Measurements from ENCODE around the gene TNK1. TPM values are rescaled to one million over a fixed set of nuclear protein-coding genes. Genes with fewer than 3 reads are reported as not detected.

Gene TNK1
- total RNA-seq, 1 experiment from 2014 or later: 0.24 TPM

DNA sequence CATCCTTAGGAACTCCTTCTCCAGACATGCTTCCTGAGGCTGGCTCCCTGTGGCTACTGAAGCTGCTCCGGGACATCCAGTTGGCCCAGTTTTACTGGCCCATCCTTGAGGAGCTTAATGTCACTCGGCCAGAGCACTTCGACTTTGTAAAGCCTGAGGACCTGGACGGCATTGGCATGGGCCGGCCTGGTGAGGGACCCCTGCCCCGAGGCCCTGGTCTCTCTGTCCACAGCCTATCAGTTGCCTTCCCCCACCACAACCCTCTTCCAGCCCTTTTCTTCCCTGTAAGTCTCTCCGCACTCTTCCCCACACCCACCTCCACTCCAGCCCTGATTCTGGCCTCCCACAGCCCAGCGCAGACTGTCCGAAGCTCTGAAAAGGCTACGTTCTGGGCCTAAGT is 2.0 kb downstream of the TNK1 start:
- in situ Hi-C loops (cut with HindIII; ENCODE audit: low pct_unique_long_range_greater_than_20kb, low sequenced_read_pairs): no loop called here
- DNase-seq (ENCODE audit: low read depth, low spot score): no peak

DNA sequence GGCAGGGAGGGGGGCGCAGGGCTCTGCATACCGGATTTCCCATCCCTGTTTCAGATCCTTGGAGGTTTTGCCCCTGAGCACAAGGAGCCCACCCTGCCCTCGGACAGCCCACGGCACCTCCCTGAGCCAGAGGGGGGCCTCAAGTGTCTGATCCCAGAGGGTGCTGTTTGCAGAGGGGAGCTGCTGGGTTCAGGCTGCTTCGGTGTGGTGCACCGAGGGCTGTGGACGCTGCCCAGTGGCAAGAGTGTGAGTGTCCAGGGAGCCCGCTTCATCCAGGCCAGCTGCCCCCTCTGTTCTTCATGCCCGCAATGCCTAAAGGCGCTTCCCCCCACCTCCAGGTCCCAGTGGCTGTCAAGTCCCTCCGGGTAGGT is 2.5 kb downstream of the TNK1 start:
- DNase-seq (ENCODE audit: low read depth, low spot score): no peak
- in situ Hi-C loops (cut with HindIII; ENCODE audit: low pct_unique_long_range_greater_than_20kb, low sequenced_read_pairs): no loop called here

DNA sequence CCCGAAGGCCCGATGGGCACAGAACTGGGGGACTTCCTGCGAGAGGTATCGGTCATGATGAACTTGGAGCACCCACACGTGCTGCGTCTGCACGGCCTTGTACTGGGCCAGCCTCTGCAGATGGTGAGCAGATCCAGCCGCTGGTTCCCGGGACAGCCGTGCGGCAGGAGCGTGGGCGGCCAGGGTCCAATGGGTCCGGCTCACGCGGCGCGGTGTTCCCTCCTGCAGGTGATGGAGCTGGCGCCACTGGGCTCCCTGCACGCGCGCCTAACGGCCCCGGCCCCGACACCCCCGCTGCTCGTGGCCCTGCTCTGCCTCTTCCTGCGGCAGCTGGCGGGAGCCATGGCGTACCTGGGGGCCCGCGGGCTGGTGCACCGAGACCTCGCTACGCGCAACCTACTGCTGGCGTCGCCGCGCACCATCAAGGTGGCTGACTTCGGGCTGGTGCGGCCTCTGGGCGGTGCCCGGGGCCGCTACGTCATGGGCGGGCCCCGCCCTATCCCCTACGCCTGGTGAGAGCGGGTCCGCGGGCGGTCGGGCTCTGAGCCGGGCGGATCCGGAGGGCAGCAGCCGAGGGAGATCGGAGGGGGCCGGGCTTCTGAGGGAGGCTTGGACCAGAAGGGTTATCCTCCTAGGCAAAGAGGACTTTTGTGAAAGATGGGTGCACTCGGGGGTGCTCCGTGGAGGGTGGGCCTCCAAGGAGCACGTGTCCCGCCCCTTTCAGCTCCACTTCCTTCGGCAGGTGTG is 3.0 kb downstream of the TNK1 start:
- no peak for DNase-seq (ENCODE audit: low read depth, low spot score)
- in situ Hi-C loops (cut with HindIII; ENCODE audit: low pct_unique_long_range_greater_than_20kb, low sequenced_read_pairs): no loop called here

DNA sequence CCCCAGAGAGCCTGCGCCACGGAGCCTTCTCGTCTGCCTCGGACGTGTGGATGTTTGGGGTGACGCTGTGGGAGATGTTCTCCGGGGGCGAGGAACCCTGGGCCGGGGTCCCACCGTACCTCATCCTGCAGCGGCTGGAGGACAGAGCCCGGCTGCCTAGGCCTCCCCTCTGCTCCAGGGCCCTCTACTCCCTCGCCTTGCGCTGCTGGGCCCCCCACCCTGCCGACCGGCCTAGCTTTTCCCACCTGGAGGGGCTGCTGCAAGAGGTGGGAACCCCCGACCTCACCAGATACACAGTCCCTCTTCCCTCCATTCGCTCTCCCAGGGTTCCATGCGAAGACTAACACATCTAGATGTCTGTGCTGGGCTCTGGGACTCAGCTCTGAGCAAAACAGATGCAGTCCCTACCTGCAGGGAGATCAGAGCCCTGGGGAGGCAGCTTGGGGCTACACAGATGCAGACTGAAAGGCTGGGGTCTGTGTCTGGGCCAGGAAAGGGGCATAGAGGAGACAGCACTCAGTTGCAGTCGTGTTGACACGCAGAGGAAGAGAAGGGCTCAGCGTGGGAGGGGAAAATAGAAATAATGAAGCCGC is 3.7 kb downstream of the TNK1 start:
- no peak for DNase-seq (ENCODE audit: low read depth, low spot score)
- in situ Hi-C loops (cut with HindIII; ENCODE audit: low pct_unique_long_range_greater_than_20kb, low sequenced_read_pairs): no loop called here

DNA sequence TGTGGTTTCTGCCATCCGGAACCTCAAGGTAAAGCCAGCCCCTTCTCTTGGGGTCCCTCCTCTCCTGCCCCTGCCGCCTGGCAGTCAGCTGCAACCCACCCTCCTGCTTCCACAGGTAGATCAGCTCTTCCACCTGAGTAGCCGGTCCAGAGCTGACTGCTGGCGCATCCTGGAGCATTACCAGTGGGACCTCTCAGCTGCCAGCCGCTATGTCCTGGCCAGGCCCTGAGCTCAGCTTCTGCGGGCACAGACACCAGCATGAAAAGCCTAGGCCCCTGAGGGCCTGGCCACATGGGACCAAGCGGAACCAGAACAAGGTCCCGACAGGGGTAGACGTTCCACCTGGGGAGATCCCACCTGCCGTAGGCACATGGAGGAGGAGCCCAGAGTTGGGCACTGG is 8.0 kb downstream of the TNK1 start:
- in situ Hi-C loops (cut with HindIII; ENCODE audit: low pct_unique_long_range_greater_than_20kb, low sequenced_read_pairs): no loop called here
- no peak for DNase-seq (ENCODE audit: low read depth, low spot score)

DNA sequence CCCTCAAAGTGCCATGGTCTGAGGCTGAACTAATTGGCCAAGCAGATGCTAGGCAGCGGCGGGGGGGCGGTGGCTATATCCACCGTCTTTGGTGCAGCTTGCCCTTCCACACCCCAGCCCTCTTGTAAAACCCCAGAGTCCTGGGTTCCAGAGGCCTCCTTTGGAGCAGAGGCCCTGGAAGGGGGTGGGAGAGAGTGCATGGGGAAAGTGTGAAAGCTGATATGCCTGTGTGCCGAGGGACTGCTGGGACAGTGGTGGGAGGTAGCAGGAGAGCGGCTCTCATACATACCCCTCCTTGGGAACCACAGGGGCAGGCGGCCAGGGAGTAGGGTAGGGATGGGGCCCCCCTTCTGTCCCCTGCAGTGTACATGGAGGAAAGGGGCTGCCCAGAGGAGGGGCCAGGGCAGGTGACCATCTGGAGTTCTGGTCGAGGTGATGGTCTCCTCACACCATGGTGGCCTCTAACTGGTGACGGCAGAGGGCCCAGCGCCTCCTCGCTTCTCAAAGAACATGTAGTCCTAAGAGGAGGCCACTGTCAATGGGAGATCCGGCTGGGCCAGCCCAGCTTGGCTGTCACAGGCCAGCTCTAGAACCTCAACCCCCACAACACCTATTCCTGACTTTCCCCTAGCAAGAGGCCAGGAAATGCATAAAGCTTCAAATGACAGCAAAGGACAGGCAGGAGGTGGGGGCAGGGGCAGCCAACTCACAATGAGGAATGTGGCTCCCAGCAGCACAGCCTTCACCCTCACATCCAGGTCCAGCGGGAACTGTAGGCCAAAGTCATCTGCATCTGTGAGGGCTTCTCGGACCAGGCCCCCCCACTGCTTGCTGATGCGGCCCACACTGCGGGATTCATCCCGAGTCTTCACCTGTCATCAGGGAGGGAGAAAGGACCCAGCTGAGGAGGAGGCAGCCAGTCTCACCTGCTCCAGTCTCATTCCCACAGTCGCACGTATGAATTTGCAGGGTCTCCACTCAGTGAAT is 9.3 kb downstream of the TNK1 start:
- in situ Hi-C loops (cut with HindIII; ENCODE audit: low pct_unique_long_range_greater_than_20kb, low sequenced_read_pairs): no loop called here
- no peak for DNase-seq (ENCODE audit: low read depth, low spot score)

DNA sequence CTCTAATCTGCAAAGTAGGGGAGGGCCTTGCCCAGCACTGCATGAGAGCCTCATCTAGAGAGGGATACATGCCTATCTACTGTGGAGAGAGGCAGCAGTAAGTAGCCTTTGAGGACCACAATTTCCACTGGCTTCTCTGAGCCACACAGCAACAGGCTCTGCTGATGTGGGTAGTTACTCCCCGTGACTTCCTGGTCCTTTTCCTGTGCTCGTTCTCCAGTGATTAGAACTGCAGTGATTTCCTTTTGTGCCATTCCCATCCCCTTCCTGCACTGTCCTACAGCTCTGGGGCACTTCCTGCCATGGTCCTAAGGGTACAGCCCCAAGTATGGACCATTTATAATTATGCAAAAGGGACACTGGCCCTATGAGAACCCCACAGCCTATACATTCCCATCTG is 10.4 kb downstream of the TNK1 start:
- in situ Hi-C loops (cut with HindIII; ENCODE audit: low pct_unique_long_range_greater_than_20kb, low sequenced_read_pairs): no loop called here
- DNase-seq (ENCODE audit: low read depth, low spot score): no peak

DNA sequence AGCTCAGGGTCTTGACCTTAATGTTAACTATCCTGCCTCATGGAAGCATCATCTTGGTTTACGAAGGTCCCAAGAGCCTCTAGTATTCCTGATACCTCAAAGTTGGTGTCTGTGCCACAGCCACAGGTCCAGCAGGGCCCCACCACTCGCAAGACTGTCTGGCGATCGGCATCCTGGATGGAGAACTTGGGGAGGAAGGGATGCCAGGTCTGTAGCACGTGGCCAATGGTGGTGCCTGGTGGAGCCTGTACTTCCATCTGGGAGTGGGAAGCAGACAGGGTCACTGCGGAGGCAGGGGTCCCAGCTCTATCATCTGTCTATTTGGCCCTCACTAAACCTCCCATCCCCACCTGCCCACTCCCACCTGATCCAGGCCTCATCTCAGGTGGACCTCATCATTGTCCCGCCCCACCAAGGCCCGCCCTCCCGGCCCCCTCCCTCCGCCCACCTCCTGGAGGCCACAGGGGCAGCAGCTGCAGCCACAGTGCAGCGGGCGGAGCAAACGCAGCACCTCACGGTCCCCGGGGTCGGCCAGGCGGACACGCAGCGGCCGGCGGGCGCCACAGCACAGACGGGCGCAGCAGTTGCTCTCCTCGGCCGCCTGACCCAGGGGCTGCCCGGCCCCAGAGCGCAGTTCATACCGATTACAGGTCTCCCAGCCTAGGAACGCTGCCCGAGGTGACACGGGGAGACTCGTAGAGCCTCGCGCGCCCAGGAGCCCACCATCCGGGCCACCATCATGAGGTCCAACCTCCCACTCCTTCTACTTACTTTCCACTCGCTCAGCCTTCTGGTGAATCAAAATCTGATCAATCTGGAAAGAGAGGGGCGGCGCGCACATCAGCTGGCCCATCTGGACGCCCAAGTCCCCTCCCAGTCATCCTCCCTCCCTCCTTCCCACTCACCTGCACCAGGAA is 12.1 kb downstream of the TNK1 start:
- no peak for DNase-seq (ENCODE audit: low read depth, low spot score)
- in situ Hi-C loops (cut with HindIII; ENCODE audit: low pct_unique_long_range_greater_than_20kb, low sequenced_read_pairs): no loop called here

DNA sequence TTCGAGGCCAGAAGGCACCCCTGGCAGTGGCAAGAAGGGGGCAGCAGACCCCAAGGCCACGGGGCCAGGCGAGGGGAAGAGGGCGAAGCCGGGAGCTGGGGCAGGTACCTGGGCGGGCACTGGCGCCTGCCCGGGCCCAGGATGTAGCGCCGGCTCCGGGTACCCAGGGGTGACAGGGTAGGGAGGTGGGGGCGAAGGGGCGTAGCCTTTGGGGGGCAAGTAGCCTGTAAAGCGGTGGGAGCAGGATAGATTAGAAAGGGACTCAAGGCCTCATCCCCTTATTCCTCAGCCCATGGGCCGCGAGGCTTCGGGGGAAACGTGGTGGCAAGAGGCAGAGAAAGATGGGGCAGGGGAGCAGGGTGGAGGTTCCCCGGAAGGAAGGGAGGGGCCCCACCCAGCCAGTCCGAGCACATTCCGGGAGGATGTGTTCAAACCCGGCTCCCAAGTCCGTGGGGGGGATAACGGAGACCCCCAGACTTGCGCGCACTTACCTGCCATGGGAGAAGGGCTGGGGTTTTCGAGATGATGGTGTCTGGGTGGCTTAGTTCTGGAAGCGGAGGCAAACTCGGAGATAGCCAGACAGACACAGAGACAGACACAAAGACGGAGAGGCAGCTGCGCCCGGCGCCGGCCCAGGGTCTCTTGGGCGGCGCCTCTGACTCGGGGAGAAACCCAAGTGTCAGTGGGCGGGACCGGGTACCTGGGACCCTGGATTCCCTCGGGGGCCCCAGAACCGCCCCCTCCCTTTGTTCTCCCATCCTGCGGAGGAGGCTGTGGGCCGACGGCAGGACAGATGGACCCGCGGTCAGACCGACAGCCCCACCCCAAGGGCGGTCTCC is 12.9 kb downstream of the TNK1 start:
- in situ Hi-C loops (cut with HindIII; ENCODE audit: low pct_unique_long_range_greater_than_20kb, low sequenced_read_pairs): no loop called here
- peak; percentile 10 for DNase-seq (ENCODE audit: low read depth, low spot score)

DNA sequence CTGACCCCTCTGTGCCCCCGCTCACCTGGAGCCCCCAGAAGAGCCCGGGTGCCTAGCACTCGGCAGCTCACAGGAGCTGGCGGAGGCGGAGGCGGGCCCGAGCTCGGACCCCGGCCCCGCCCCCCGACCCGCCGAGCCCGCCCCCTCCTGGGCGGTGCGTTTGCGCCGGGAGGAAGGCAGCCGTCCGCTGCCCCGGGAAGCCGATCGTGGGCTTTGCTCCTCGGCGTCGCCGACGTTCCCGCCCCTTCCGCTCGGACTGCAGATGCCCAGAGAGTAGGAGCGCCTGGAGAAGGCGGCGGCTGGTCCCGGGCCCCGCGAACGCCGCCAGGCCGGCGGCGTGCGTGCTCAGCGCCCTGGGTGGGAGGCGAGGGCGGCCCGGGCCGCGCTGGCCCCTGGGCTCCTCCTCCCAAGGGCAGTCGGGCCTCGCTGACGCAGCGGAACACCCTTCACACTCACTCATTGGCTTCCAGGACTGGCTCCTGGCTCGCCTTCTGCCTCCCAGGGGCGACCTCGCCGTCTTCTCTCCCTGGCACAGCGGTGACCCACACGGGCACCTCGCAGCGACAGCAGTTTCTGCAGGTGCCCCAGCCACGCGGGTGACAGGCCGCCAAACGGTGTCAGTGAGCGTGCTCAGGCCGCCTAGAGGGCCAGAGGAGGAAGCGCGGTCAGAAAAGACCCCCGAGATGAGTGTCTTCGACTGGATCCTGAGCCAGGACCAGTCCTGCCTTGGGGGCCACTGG is 13.7 kb downstream of the TNK1 start, which contains the start of gene PLSCR3:
PLSCR3 (minus strand) TSS at position 74 of the 740 bp plus-strand sequence. CDS start 415 bp downstream, outside the sequence.
- in situ Hi-C loops (cut with HindIII; ENCODE audit: low pct_unique_long_range_greater_than_20kb, low sequenced_read_pairs): no loop called here
- peak; percentile 82 for DNase-seq (ENCODE audit: low read depth, low spot score)

DNA sequence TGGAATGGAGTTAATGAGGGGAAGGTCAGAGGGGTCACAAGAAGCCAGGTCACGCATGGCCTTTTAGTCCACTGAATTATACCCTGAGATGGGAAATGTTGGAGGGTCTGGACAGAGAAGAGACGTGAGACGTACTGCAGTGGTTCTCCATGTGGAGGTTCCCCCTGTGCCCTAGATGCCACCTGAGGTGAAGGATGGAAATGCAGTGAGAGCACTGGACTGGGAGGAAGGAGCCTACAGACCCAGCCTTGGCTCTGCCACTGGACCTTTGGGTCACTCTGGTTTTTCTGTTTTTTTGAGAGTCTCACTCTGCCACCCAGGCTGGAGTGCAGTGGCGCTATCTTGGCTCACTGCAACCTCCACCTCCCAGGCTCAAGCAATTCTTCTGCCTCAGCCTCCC is 15.3 kb downstream of the TNK1 start:
- no peak for DNase-seq (ENCODE audit: low read depth, low spot score)
- in situ Hi-C loops (cut with HindIII; ENCODE audit: low pct_unique_long_range_greater_than_20kb, low sequenced_read_pairs): no loop called here

DNA sequence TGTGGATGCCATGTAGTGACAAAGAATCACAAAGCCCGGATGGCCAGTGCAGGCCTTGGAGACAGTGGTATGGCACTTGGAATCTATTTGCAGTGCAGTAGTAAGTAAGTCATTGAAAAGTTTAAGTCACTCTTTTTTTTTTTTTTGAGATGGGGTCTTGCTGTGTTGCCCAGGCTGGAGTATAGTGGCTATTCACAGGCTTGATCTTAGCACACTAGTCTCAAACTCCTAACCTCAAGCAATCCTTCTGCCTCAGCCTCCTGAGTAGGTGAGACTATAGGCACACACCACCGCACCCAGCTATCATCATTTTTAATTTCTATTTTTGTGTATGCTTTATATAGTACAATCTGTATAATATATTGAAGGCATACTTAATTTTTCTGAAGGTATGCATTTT is 17.7 kb downstream of the TNK1 start:
- in situ Hi-C loops (cut with HindIII; ENCODE audit: low pct_unique_long_range_greater_than_20kb, low sequenced_read_pairs): no loop called here

DNA sequence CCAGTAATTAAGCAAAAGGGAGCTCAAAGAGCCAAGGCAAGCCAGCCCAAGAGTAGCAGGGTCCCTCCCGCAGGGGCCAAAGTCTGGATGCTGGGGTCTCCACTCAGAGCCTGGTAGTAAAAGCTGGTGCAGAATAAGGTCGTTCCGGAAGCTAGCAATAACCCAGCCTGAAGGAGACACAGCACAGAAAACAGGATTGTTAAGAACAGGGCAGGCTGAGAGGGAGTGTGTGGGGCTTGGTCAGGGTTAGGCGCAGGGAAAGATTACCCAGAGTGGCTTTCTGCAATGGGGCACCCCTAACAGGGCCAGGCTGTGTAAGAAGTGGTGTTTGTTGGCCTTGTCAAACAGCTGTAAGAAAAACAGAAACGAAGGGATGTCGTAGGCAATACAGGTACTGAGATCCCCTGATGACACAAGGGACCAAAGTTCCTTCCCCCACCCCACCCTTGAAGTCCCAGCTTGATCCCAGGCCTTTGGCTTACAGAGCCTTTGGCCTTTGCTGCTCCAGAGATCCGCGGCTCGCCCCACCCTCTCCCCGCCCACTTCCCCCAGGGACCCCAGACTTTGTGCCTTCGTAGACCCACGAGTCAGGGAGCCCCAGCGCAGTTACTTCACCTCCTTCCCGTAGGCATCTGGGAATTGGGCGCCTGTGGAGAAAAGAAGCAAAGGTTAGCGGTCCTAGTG is 22.3 kb downstream of the TNK1 start:
- in situ Hi-C loops (cut with HindIII; ENCODE audit: low pct_unique_long_range_greater_than_20kb, low sequenced_read_pairs): no loop called here
- peak; percentile 42 for DNase-seq (ENCODE audit: low read depth, low spot score)

More for the DNA sequence above, 17.7 kb downstream of the TNK1 start:
- no peak for DNase-seq (ENCODE audit: low read depth, low spot score)

DNA sequence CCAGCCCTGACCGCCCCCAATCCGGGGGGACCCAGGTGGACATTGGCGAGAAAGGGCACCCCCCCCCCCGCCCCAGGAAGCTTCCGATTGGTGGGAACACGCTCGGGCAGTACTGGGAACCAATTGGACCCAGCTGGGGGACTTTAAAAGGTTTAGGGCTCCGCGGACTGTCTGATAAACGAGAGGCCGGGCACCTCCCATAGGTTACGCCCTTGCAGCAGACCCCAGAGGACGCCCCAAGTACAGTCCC is 22.8 kb downstream of the TNK1 start:
- in situ Hi-C loops (cut with HindIII; ENCODE audit: low pct_unique_long_range_greater_than_20kb, low sequenced_read_pairs): no loop called here
- no peak for DNase-seq (ENCODE audit: low read depth, low spot score)

DNA sequence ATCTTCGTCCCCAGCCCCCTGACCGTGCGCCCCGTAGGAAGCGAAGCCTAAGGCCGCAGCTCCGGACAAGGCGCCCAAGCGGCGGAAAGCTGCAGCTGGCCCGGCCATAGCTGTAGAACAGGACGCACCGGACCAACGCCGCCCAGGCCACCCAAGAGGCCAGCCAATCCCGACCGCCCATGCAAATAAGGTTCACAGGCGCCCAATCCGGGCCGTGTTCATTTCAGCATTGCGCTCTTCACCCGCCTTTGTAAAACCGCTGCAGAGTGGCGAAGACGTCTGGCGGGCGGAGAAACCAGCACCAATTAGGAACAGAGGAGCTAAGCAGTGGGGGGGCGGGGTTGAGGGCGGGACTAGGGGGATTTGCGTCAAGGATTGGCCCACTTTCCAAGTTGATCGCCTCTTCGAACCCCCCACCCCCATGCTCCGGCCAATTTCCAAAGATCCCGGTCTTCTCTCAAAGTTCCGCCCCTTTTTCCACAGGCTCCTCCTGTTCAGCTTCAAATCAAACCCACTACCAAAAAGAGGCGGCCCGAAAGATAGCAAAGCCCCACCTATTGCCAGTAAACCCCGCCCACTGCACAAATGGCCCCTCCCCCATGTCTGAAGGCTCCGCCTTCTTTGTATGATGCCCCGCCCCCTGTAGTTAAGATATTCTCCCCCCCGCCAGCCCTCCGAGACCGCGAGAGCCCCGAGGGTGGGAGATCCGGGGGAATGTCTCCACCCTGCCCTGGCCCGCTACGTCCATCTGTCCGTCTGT is 23.3 kb downstream of the TNK1 start, which contains the start of gene TMEM256:
TMEM256 (minus strand) TSS at position 121 of the 760 bp plus-strand sequence; CDS start at position 108, 13 bp downstream.
- in situ Hi-C loops (cut with HindIII; ENCODE audit: low pct_unique_long_range_greater_than_20kb, low sequenced_read_pairs): no loop called here
- DNase-seq (ENCODE audit: low read depth, low spot score): peak; percentile 99

Data from SK-MEL-5 (cell line).